Measurements from ENCODE around the gene ZFYVE27. TPM values are rescaled to one million over a fixed set of nuclear protein-coding genes. Genes with fewer than 3 reads are reported as not detected.

The ZFYVE27 gene
- total and polyA plus RNA-seq, 7 experiments from 2014 or later = 31.0 to 68.8 (median 54.7) TPM

GRCh38 chr10:97701438-97702069, 35.4 kb upstream of the ZFYVE27 start:
- ATAC-seq (peak; percentile 97), DNase-seq (peak in 8 of 9 donors; percentile 35 to 66 (median 56))
- Mint-ChIP-seq H3K27ac (no peak overlapping the region), H3K4me1 (peaks cover 0 to 6% (median 0%) of the 10 kb centered on the region in 7 donors), H3K27me3 (peaks cover 0 to 19% (median 6%) of the 10 kb centered on the region in 5 donors), H3K9me3 (peaks cover 0 to 2% (median 0%) of the 10 kb centered on the region in 11 donors), H3K4me3 (no peak overlapping the region), H3K36me3 (no peaks in the 10 kb centered on the region)
- intact Hi-C loops (cut with micrococcal nuclease) = loop anchor here (1.0 to 10.0 kb wide), 8 partner anchors 13 to 344 kb away; partner anchors contain the start of gene AVPI1 (in 2 of the 2)
- no peak overlapping the region for H3K4me3 ChIP-seq (ENCODE audit: low read length)
- H3K27me3 ChIP-seq (ENCODE audit: control insufficient read depth in 2 of 2, insufficient read depth in 2 of 2, low read length in 2 of 2) = no peaks in the 10 kb centered on the region
- no peaks in the 10 kb centered on the region for H3K36me3 ChIP-seq (ENCODE audit: control insufficient read depth in 2 of 3, insufficient read depth in 3 of 3, low read length in 3 of 3)
- H3K9me3 ChIP-seq (ENCODE audit: control insufficient read depth in 2 of 3, low read length in 3 of 3) = no peaks in the 10 kb centered on the region
- H3K27ac ChIP-seq (ENCODE audit: low read depth, low read length) = no peak overlapping the region
- ChIA-PET POLR2A (interaction anchor here (0.9 to 1.6 kb wide), 4 partner anchors 15 to 35 kb away, joined by 3 to 5 read pairs (median 4); partner anchors contain the start of genes AVPI1 and ZFYVE27), CTCF (interaction anchor here (0.6 to 3.6 kb wide), 21 partner anchors 8 to 374 kb away, joined by 3 to 37 read pairs (median 5); partner anchors contain the start of genes AVPI1 and ZFYVE27)
- no peaks in the 10 kb centered on the region for H3K4me1 ChIP-seq (ENCODE audit: control insufficient read depth in 2 of 2, insufficient read depth in 2 of 2, low read length in 2 of 2)

- Mint-ChIP-seq H3K4me1 (peaks cover 0 to 6% (median 0%) of the 10 kb centered on the region in 7 donors), H3K27me3 (peaks cover 4 to 22% (median 6%) of the 10 kb centered on the region in 5 donors), H3K36me3 (no peaks in the 10 kb centered on the region), H3K9me3 (peaks cover 0 to 2% (median 0%) of the 10 kb centered on the region in 11 donors), H3K27ac (no peak overlapping the region), H3K4me3 (no peak overlapping the region)
- H3K4me1 ChIP-seq (ENCODE audit: control insufficient read depth in 2 of 2, insufficient read depth in 2 of 2, low read length in 2 of 2) = no peaks in the 10 kb centered on the region
- ChIA-PET CTCF (interaction anchor here (0.5 to 3.6 kb wide), 7 partner anchors 9 to 28 kb away, joined by 3 to 37 read pairs (median 4); partner anchors contain the start of genes AVPI1 and MARVELD1), POLR2A (interaction anchor here (1.1 kb wide), 1 partner anchor 12 kb away, joined by 4 read pairs; no protein-coding TSS in a partner anchor)
- no peaks in the 10 kb centered on the region for H3K9me3 ChIP-seq (ENCODE audit: control insufficient read depth in 2 of 3, low read length in 3 of 3)
- H3K4me3 ChIP-seq (ENCODE audit: low read length) = no peak overlapping the region
- intact Hi-C loops (cut with micrococcal nuclease) = loop anchor here in 1 of 2 donors (5.0 to 10.0 kb wide), 2 partner anchors 149 to 341 kb away; no protein-coding TSS in a partner anchor
- H3K36me3 ChIP-seq (ENCODE audit: control insufficient read depth in 2 of 3, insufficient read depth in 3 of 3, low read length in 3 of 3) = no peaks in the 10 kb centered on the region
- no peak for DNase-seq
- ATAC-seq = no peak
- H3K27ac ChIP-seq (ENCODE audit: low read depth, low read length) = no peak overlapping the region
- no peaks in the 10 kb centered on the region for H3K27me3 ChIP-seq (ENCODE audit: control insufficient read depth in 2 of 2, insufficient read depth in 2 of 2, low read length in 2 of 2)
Measured at GRCh38 chr10:97703398-97704067, 33.4 kb upstream of the ZFYVE27 start.

DNA sequence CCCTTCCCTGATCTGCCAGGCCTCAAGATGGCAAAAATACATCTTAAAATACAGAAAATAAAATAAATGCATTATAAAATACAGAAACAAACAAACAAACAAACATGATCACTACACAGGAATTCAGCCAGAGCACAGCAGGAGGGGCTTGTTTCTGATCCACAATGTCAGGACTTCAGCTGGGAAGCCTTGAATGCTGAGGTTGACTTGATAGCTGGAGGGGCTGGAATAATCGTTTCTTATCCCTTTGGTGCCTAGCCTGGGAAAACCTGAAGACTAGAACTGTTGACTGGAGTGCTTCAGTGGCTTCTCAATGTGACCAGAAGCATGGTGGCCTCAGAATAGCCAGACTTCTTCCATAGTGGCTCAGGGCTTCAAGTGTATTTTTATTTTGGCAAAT, 32.6 kb upstream of the ZFYVE27 start:
- intact Hi-C loops (cut with micrococcal nuclease) = loop anchor here in 1 of 2 donors (5.0 to 10.0 kb wide), 2 partner anchors 148 to 340 kb away; no protein-coding TSS in a partner anchor
- Mint-ChIP-seq H3K27ac (no peak overlapping the region), H3K4me1 (peaks cover 0 to 6% (median 0%) of the 10 kb centered on the region in 7 donors), H3K27me3 (peaks cover 8 to 26% (median 11%) of the 10 kb centered on the region in 5 donors), H3K9me3 (peaks cover 0 to 2% (median 0%) of the 10 kb centered on the region in 11 donors), H3K36me3 (no peaks in the 10 kb centered on the region), H3K4me3 (no peak overlapping the region)
- ATAC-seq (no peak), DNase-seq (no peak)
- ChIA-PET POLR2A (interaction anchor here (0.7 to 1.1 kb wide), 2 partner anchors 12 to 32 kb away, joined by 3 to 4 read pairs; partner anchors contain the start of gene ZFYVE27), CTCF (interaction anchor here (0.5 to 3.6 kb wide), 5 partner anchors 10 to 28 kb away, joined by 3 to 37 read pairs (median 4); partner anchors contain the start of genes AVPI1 and MARVELD1)
- Histone ChIP-seq H3K9me3 (ENCODE audit: control insufficient read depth in 2 of 3, low read length in 3 of 3) (no peaks in the 10 kb centered on the region), H3K27me3 (ENCODE audit: control insufficient read depth in 2 of 2, insufficient read depth in 2 of 2, low read length in 2 of 2) (no peaks in the 10 kb centered on the region), H3K27ac (ENCODE audit: low read depth, low read length) (no peak overlapping the region), H3K4me3 (ENCODE audit: low read length) (no peak overlapping the region), H3K4me1 (ENCODE audit: control insufficient read depth in 2 of 2, insufficient read depth in 2 of 2, low read length in 2 of 2) (no peaks in the 10 kb centered on the region), H3K36me3 (ENCODE audit: control insufficient read depth in 2 of 3, insufficient read depth in 3 of 3, low read length in 3 of 3) (no peaks in the 10 kb centered on the region)

GRCh38 chr10:97705006-97705670, 31.8 kb upstream of the ZFYVE27 start:
- H3K9me3 Mint-ChIP-seq = peaks cover 0 to 2% (median 0%) of the 10 kb centered on the region in 11 donors

GRCh38 chr10:97707134-97707861, 29.6 kb upstream of the ZFYVE27 start:
- Histone ChIP-seq H3K4me1 (ENCODE audit: control insufficient read depth in 2 of 2, insufficient read depth in 2 of 2, low read length in 2 of 2) (no peaks in the 10 kb centered on the region), H3K27me3 (ENCODE audit: control insufficient read depth in 2 of 2, insufficient read depth in 2 of 2, low read length in 2 of 2) (no peaks in the 10 kb centered on the region), H3K4me3 (ENCODE audit: low read length) (no peak overlapping the region), H3K27ac (ENCODE audit: low read depth, low read length) (no peak overlapping the region), H3K36me3 (ENCODE audit: control insufficient read depth in 2 of 3, insufficient read depth in 3 of 3, low read length in 3 of 3) (no peaks in the 10 kb centered on the region), H3K9me3 (ENCODE audit: control insufficient read depth in 2 of 3, low read length in 3 of 3) (no peaks in the 10 kb centered on the region)
- Mint-ChIP-seq H3K4me3 (no peak overlapping the region), H3K27ac (no peak overlapping the region), H3K36me3 (peaks cover 0 to 4% (median 0%) of the 10 kb centered on the region in 5 donors), H3K9me3 (peaks cover 0 to 2% (median 0%) of the 10 kb centered on the region in 11 donors), H3K4me1 (peaks cover 0 to 8% (median 4%) of the 10 kb centered on the region in 7 donors), H3K27me3 (peaks cover 9 to 37% (median 21%) of the 10 kb centered on the region in 5 donors)
- DNase-seq (no peak), ATAC-seq (no peak)
- CTCF ChIA-PET = interaction anchor here (1.0 to 6.1 kb wide), 4 partner anchors 9 to 25 kb away, joined by 3 to 58 read pairs (median 3); no protein-coding TSS in a partner anchor
- POLR2A ChIA-PET = interaction anchor here (0.7 kb wide), 1 partner anchor 22 kb away, joined by 4 read pairs; no protein-coding TSS in a partner anchor
- intact Hi-C loops (cut with micrococcal nuclease) = loop anchor here in 1 of 2 donors (10.0 kb wide), 1 partner anchor 338 kb away; no protein-coding TSS in a partner anchor

More at GRCh38 chr10:97705006-97705670, 31.8 kb upstream of the ZFYVE27 start:
- peaks cover 12 to 33% (median 16%) of the 10 kb centered on the region in 5 donors for H3K27me3 Mint-ChIP-seq
- POLR2A ChIA-PET = interaction anchor here (0.7 kb wide), 1 partner anchor 31 kb away, joined by 3 read pairs; the partner anchor contains the start of gene ZFYVE27
- no peaks in the 10 kb centered on the region for H3K36me3 ChIP-seq (ENCODE audit: control insufficient read depth in 2 of 3, insufficient read depth in 3 of 3, low read length in 3 of 3)
- no peak overlapping the region for H3K27ac ChIP-seq (ENCODE audit: low read depth, low read length)
- DNase-seq (no peak), ATAC-seq (no peak)
- H3K4me1 Mint-ChIP-seq = peaks cover 0 to 6% (median 0%) of the 10 kb centered on the region in 7 donors
- H3K27me3 ChIP-seq (ENCODE audit: control insufficient read depth in 2 of 2, insufficient read depth in 2 of 2, low read length in 2 of 2) = no peaks in the 10 kb centered on the region
- H3K9me3 ChIP-seq (ENCODE audit: control insufficient read depth in 2 of 3, low read length in 3 of 3) = no peaks in the 10 kb centered on the region
- CTCF ChIA-PET = interaction anchor here (0.7 to 1.0 kb wide), 2 partner anchors 19 to 29 kb away, joined by 3 read pairs; no protein-coding TSS in a partner anchor
- H3K36me3 Mint-ChIP-seq = no peaks in the 10 kb centered on the region
- H3K27ac Mint-ChIP-seq = no peak overlapping the region
- no peak overlapping the region for H3K4me3 Mint-ChIP-seq
- no peaks in the 10 kb centered on the region for H3K4me1 ChIP-seq (ENCODE audit: control insufficient read depth in 2 of 2, insufficient read depth in 2 of 2, low read length in 2 of 2)
- no peak overlapping the region for H3K4me3 ChIP-seq (ENCODE audit: low read length)
- intact Hi-C loops (cut with micrococcal nuclease) = loop anchor here in 1 of 2 donors (10.0 kb wide), 1 partner anchor 340 kb away; no protein-coding TSS in a partner anchor
